ENCODE results near the gene HDAC10.

DNA sequence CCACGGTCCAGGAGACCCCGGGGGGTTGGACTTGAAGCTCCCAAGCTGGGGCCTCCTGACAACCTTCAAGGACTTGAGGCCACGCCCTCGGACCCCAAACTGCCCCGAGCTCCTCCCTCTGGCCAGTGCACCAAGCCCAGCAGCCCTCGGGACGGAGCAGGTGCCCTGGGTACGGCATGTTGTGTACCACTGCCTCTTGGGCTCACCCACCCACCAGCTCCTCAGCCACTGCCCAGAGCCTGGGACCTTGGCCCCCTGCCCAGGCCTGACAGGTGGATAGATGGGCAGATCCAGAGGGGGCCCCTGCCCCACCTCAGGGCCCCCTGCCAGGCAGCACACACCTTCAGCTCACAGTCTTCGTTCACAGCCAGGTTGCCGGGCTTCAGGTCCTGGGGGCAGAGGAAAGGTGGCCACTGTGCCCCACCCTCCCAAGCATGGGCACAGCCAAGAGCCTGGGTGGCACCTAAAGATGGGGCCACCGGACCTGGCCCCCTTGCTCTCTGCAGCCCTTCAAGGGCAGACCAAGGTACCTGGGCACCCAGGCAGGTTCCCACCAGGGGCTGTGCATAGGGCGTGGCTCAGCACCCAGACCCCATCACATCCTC lies 5.3 kb upstream of the HDAC10 start:
- TF ChIP-seq, protein P1, sequence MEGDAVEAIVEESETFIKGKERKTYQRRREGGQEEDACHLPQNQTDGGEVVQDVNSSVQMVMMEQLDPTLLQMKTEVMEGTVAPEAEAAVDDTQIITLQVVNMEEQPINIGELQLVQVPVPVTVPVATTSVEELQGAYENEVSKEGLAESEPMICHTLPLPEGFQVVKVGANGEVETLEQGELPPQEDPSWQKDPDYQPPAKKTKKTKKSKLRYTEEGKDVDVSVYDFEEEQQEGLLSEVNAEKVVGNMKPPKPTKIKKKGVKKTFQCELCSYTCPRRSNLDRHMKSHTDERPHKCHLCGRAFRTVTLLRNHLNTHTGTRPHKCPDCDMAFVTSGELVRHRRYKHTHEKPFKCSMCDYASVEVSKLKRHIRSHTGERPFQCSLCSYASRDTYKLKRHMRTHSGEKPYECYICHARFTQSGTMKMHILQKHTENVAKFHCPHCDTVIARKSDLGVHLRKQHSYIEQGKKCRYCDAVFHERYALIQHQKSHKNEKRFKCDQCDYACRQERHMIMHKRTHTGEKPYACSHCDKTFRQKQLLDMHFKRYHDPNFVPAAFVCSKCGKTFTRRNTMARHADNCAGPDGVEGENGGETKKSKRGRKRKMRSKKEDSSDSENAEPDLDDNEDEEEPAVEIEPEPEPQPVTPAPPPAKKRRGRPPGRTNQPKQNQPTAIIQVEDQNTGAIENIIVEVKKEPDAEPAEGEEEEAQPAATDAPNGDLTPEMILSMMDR (IDR thresholded peaks at IDR 0.05): no peak
- TF ChIP-seq EZH2 (IDR thresholded peaks at IDR 0.05): no peak

Data from neural progenitor cell (in vitro differentiated cells).